ENCODE data around the gene AKAP12.

GRCh38 chr6:151391471-151392413, 152.0 kb downstream of the AKAP12 start, which contains the start of gene ZBTB2:
- TF ChIP-seq CTCF (IDR thresholded peaks at IDR 0.05; ENCODE audit: poor library complexity, severe bottlenecking) (no peak), TAF1 (IDR thresholded peaks at IDR 0.05; ENCODE audit: low read depth) (no peak), EZH2 (IDR thresholded peaks at IDR 0.05; ENCODE audit: borderline replicate concordance, insufficient read depth, low read length, poor library complexity, severe bottlenecking) (no peak), POLR2AphosphoS5 (IDR thresholded peaks at IDR 0.05) (peak; percentile 9), REST (IDR thresholded peaks at IDR 0.05; ENCODE audit: borderline replicate concordance) (no peak)

Data from neural cell (in vitro differentiated cells).